Frontal cortex (tissue), 4 donors: Measurements from ENCODE around the gene LEKR1. TPM values are rescaled to one million over a fixed set of nuclear protein-coding genes. Genes with fewer than 3 reads are reported as not detected.
"Not testable (repeated sequence)": the region's sequence is repeated elsewhere in the genome, so short reads cannot be mapped to it uniquely, and the experiment has no call there.

Experiments
- DNase-seq, 2 donors: peaks; one replicate each; pipeline ENCODE4 v3.0.0; 2012; ENCODE audit warnings: low spot score in 2 of 2
- FAIRE-seq: peaks from 2 replicates; lab custom pipeline; 2012; peaks lifted over from hg19 to GRCh38; lab: Jason Lieb, UNC
- total RNA-seq: library from RNA; depleted of rRNA; stranded (reverse); fragments of >200 nt; gene quantifications from one replicate; pipeline ENCODE4 v1.2.3, GENCODE V29; 2014
- donor health status: control.
- donor health status: control.
- donor health status: control.

Gene LEKR1
- total RNA-seq: 0.82 TPM

- FAIRE-seq (no peak), DNase-seq (peak; percentile 77 to 81)
Observed at GRCh38 chr3:156826144-156826895, at the start of gene LEKR1. TSS of gene LEKR1 (plus strand) at chr3:156826353. CDS start at chr3:156829330, 2,977 bp downstream.

GRCh38 chr3:156776871-156777270, 49.3 kb upstream of the LEKR1 start:
- FAIRE-seq (no peak), DNase-seq (no peak)

DNA sequence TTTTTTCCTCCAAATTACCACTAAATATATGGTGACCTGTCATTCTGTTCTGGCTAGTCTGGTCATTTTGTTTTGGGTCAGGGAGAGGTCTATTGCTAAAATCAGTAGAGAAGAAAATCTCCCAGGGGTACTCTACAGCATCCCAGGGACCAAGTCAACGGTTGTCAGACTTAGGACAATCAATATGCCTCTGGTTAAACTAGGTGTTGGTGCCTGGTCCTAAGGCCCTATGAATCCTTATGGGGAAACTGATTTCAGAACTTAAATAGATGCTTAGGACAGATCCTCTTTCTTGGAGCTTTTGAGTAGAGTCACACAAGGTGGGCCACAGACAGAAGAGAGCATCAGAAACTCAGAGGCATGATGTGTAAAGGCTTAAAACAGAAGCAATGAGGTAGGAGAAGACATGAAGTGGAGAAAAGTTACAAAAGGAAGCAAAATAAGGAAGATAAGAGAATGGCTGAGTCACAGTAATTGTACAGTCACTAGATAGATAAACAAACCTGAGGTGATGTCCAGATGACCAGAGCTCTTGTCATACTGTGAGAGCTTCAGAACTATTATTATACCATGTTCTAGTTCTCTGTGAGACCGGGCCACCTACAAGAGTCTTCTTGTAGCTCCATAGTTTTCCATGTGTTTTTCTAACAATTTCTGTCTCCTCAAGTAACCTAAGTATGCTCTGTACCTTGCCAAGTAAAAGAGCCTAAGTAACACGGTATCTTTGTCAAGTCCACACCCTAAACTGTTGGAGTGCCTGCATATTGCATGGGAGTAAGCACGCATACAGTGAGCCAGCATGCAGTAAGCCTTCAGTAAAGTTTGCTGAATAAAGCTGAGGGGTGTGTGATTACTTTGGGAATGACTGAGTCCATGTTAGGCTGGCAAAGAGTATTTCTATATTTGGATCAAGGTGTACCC, 44.6 kb upstream of the LEKR1 start:
- DNase-seq: no peak
- FAIRE-seq: no peak

GRCh38 chr3:156782319-156782718, 43.8 kb upstream of the LEKR1 start:
- DNase-seq (no peak), FAIRE-seq (no peak)

GRCh38 chr3:156782921-156783320, 43.2 kb upstream of the LEKR1 start:
- no peak for FAIRE-seq

DNA sequence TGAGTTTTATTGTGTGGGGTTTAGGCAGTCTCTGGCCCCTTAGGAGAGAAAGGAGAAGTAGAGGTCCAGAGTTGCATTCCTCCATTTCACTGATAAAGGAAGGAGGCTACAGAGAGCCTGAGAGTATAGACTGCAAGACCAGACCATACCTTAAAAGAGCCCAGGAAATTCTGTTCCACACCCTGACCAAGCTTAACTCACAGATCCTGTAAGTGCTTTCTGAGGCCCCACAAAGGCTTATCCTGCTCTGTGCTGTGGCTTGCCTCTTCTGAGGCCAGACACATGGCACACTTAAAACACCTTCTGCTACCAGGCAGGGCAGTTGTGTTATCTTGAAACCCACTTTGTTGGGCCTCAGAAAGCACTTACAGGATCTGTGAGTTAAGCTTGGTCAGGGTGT, 39.2 kb upstream of the LEKR1 start:
- FAIRE-seq: no peak

More at GRCh38 chr3:156782921-156783320, 43.2 kb upstream of the LEKR1 start:
- no peak for DNase-seq

GRCh38 chr3:156787926-156788663, 38.1 kb upstream of the LEKR1 start:
- DNase-seq (peak in 1 of 2 donors; percentile 10), FAIRE-seq (no peak)

More for the DNA sequence above, 39.2 kb upstream of the LEKR1 start:
- DNase-seq: no peak

DNA sequence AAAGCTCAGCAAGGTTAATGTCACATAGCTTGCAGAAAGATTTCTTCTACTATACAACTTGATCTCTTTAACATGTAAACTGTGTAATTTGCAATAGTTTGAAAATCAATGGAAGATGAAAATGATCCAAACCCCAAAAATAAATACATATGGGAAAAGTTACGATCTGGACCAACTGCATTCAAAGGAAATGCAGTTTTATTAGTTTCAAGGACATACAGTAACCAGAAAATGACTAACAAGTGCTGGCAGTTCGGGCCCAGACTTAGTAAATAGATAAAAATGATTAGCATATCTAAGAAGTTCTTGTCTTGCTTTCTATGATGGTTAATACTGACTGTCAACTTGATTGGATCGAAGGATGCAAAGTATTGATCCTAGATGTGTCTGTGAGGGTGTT, 37.3 kb upstream of the LEKR1 start:
- DNase-seq (no peak), FAIRE-seq (no peak)

- DNase-seq (no peak), FAIRE-seq (no peak)
Observed at GRCh38 chr3:156790156-156790555, 36.0 kb upstream of the LEKR1 start.

DNA sequence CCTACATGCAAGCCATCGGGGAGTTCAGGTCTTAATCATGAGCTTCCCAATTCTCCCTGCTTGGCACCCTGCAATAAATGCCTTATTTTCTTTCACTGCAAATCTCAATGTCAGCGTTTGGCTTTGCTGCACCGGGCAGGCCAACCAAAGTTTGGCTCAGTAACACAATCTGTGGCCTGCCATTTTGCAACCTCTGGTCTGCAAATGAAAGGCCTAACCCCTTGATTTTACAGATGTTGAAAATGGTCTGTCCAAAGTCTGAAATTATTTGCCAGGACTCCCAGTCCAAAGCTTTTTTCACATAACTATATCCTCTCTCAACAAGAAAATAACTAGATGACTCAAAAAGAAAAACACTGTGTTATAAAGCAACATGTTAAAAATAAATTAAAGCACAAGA, 34.0 kb upstream of the LEKR1 start:
- FAIRE-seq (no peak), DNase-seq (no peak)

- DNase-seq (no peak), FAIRE-seq (no peak)
Observed at GRCh38 chr3:156792536-156792935, 33.6 kb upstream of the LEKR1 start.

DNA sequence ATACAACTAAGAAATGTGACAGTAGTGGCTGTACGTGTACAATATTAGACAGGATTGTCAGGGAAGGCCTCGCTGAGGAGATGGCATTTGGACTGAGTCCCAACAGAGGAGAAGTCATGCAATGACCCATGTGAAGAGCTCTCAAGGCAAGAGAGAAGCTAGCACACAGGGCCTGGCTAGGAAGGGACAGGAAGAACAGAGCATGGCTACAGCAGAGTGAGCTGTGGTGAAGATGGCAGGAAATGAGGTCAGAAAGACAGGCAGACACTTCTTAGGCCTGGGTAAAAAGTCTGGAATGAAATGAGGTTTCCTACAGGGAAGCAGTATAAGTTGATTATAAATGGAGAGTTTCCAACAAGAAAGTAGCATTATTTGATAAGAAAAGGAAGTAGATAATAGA, 33.2 kb upstream of the LEKR1 start:
- FAIRE-seq (no peak), DNase-seq (no peak)

- no peak for DNase-seq
- FAIRE-seq: no peak
Observed at GRCh38 chr3:156793400-156793799, 32.8 kb upstream of the LEKR1 start.

GRCh38 chr3:156793851-156794250, 32.3 kb upstream of the LEKR1 start:
- DNase-seq (no peak), FAIRE-seq (peak; percentile 86)

GRCh38 chr3:156795890-156796481, 30.2 kb upstream of the LEKR1 start:
- FAIRE-seq: no peak
- DNase-seq: no peak

- FAIRE-seq: no peak
- no peak for DNase-seq
Observed at GRCh38 chr3:156797368-156797767, 28.8 kb upstream of the LEKR1 start.

DNA sequence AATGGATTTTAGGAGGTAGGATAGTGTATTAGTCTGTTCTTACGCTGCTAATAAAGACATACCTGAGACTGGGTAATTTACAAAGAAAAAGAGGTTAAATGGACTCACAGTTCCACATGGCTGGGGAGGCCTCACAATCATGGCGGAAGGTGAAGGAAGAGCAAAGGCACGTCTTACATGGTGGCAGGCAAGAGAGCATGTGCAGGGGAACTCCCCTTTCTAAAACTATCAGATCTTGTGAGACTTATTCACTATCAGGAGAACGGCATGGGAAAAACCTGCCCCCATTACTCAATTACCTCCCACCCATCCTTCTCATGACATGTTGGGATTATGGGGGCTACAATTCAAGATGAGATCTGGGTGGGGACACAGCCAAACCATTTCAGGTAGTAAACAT, 25.9 kb upstream of the LEKR1 start:
- not testable (repeated sequence) for FAIRE-seq, DNase-seq

GRCh38 chr3:156801746-156802145, 24.4 kb upstream of the LEKR1 start:
- FAIRE-seq (no peak), DNase-seq (no peak)

DNA sequence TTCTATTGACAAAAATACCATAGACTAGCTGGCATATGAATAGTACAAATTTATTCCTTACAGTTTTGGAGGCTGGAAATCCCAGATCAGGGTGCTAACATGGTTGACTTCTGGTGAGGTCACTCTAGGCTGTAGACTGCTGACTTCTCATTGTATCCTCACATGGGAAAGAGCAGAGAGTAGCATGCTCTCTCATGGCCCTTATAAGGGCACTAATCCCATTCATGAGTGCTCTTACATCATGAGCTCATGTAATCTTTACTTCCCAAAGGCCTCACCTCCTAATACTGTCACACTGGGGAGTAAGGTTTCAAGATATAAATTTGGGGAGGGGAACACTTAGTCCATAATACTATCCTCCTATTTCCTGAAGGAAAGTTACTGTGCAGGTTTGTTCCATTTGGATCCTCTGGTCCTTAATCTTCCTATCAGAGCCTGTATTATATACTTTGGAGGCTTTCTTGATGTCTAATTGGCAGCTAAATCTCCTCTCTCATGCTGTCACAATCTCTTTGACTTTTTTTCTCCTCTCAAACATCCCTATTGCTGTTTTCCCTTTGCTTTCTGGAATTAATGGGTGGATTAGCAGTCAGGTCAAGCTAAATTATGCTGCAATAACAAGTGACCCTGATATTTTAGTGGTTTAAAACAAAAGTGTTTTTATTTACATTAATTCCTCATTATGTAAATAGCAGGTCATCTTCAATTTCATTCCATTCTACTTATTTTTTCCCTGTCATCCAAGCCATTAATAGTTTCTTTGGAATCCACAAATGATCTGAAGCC, 23.1 kb upstream of the LEKR1 start:
- FAIRE-seq: no peak
- no peak for DNase-seq
